GM12878 (cell line): ENCODE results near the gene WDSUB1. TPM values are rescaled to one million over a fixed set of nuclear protein-coding genes. Genes with fewer than 3 reads are reported as not detected.

ENCODE experiments used
- ATAC-seq: fragments of 200-7000 bp; cut with Tn5 transposase; 3 replicates; pipeline ENCODE4 v1.9.1; 2020; ENCODE audit warnings: mild to moderate bottlenecking, moderate library complexity
- BruUV-seq: library from RNA; stranded (reverse); fragments of 400-500 nt; replicated peaks from 2 replicates; lab custom pipeline; 2021; lab: Mats Ljungman, UMichigan
- CTCF ChIA-PET: fragments of 300-600 bp; sonication (Branson Sonifier 250); formaldehyde crosslinking; extraction: SDS; loops from one replicate; lab custom pipeline; 2021; ENCODE audit warnings: inconsistent platforms; lab: Yijun Ruan, JAX
- POLR2A ChIA-PET: fragments of 350-600 bp; formaldehyde crosslinking; extraction: SDS; loops from one replicate; lab custom pipeline; 2021; ENCODE audit warnings: inconsistent platforms; lab: Charles Lee
- RAD21 ChIA-PET: fragments of 300-600 bp; sonication (Branson Sonifier 250); formaldehyde crosslinking; loops from one replicate; lab custom pipeline; 2023; ENCODE audit warnings: antibody characterized with exemption; ENCODE audit not compliant: unreplicated experiment; lab: Charles Lee
- SMC1A ChIA-PET: fragments of 300-600 bp; sonication (Branson Sonifier 250); formaldehyde crosslinking; loops from one replicate; lab custom pipeline; 2023; ENCODE audit not compliant: unreplicated experiment, uncharacterized antibody; lab: Charles Lee
- DNase-seq: peaks from one replicate; pipeline ENCODE4 v3.0.0-alpha.2; 2011; ENCODE audit warnings: low read depth, low spot score
- FAIRE-seq: peaks from 3 replicates; lab custom pipeline; 2011; peaks lifted over from hg19 to GRCh38; lab: Jason Lieb, UNC
- H2AFZ ChIP-seq: 2 replicates; pipeline ENCODE4 v1.6.0; 2011; ENCODE audit warnings: low read depth, low read length, control low read depth; ENCODE audit not compliant: control insufficient read depth
- H3K27ac ChIP-seq: 2 replicates; pipeline ENCODE4 v1.5.1; 2011; ENCODE audit warnings: control low read depth; ENCODE audit not compliant: control insufficient read depth, insufficient read depth
- H3K27me3 ChIP-seq, 2 experiments: replicated peaks in 1 of 2; 2 replicates each; pipeline versions ENCODE4 v1.6.0 to v1.6.1; 2011; ENCODE audit warnings: low read length in 1 of 2; ENCODE audit not compliant: control insufficient read depth in 2 of 2, insufficient read depth in 2 of 2
- H3K36me3 ChIP-seq, 2 experiments: 2 replicates each; pipeline ENCODE4 v1.5.1; 2011; ENCODE audit warnings: low read length in 1 of 2; ENCODE audit not compliant: control insufficient read depth in 2 of 2, insufficient read depth in 2 of 2
- H3K4me1 ChIP-seq: 2 replicates; pipeline ENCODE4 v1.6.1; 2011; ENCODE audit warnings: mild to moderate bottlenecking, low read length, moderate library complexity, mixed read lengths; ENCODE audit not compliant: control insufficient read depth, insufficient read depth
- H3K4me2 ChIP-seq: 2 replicates; pipeline ENCODE4 v1.6.0; 2011; ENCODE audit warnings: control low read depth; ENCODE audit not compliant: control insufficient read depth, insufficient read depth
- H3K4me3 ChIP-seq: fragments of 200-600 bp; sonication (generic); 2 replicates; pipeline ENCODE4 v1.5.1; 2016
- H3K79me2 ChIP-seq: 2 replicates; pipeline ENCODE4 v1.6.0; 2011; ENCODE audit warnings: low read length; ENCODE audit not compliant: control insufficient read depth, insufficient read depth
- H3K9ac ChIP-seq: 2 replicates; pipeline ENCODE4 v1.8.0; 2011; ENCODE audit warnings: low read length, control low read depth, mixed read lengths; ENCODE audit not compliant: control insufficient read depth, insufficient read depth
- H3K9me3 ChIP-seq: replicated peaks from 3 replicates; pipeline ENCODE4 v1.5.1; 2011; ENCODE audit warnings: mild to moderate bottlenecking, low read length; ENCODE audit not compliant: control insufficient read depth, insufficient read depth
- H4K20me1 ChIP-seq: 2 replicates; pipeline ENCODE4 v1.6.0; 2011; ENCODE audit not compliant: control insufficient read depth, insufficient read depth
- MXI1 ChIP-seq: fragments of 150-350 bp; IDR thresholded peaks from 2 replicates; pipeline ENCODE4 v1.6.1; 2011; ENCODE audit warnings: low read depth, mild to moderate bottlenecking, inconsistent platforms, low read length, improper control_type of control experiment
- SIX5 ChIP-seq: IDR thresholded peaks from 2 replicates; pipeline ENCODE4 v1.6.1; 2011; ENCODE audit warnings: mild to moderate bottlenecking, low read depth, low read length, moderate library complexity; ENCODE audit not compliant: severe bottlenecking
- WGBS: methylation state at CpG from one replicate; pipeline ENCODE4 v1.1.6; 2016; ENCODE audit warnings: low lambda C conversion rate; ENCODE audit not compliant: insufficient replicate concordance, insufficient coverage; ENCODE audit errors: missing lambda C conversion rate; 5-methylcytosine and 5-hydroxymethylcytosine counted together
- in situ Hi-C: fragments of 300-500 bp; cut with MboI; formaldehyde crosslinking; loops from 9 replicates; pipeline ENCODE4 v1.14.3; 2018; ENCODE audit warnings: mixed read lengths
- intact Hi-C: fragments of 100-400 bp; cut with micrococcal nuclease; formaldehyde crosslinking; loops from one replicate; pipeline ENCODE4 v1.14.2; 2022; ENCODE audit not compliant: unreplicated experiment
- polyA plus RNA-seq, 11 experiments: library from polyadenylated mRNA; depleted of rRNA in 4 of 11; unstranded in 6 of 11; stranded (reverse) in 5 of 11; fragments of >200 nt; fragmentation: Nextera tagmentation in 4 of 11; fragmentation: Illumina TruSeq in 1 of 11; extraction: Ambion mirVana in 4 of 11; extraction: Trizol in 1 of 11; gene quantifications; 1 replicate in 1 of 11; 2 replicates in 10 of 11; pipeline versions ENCODE4 v1.2.1 to v1.2.3, GENCODE V29; 2011 to 2016; ENCODE audit warnings: inconsistent platforms in 2 of 11, missing spikeins in 2 of 11, low read depth in 1 of 11
- total RNA-seq, 4 experiments: library from RNA; depleted of rRNA in 3 of 4; stranded (reverse); fragments of >200 nt in 3 of 4; fragmentation: Illumina TruSeq in 1 of 4; extraction: Trizol in 1 of 4; gene quantifications; 2 replicates each; pipeline versions ENCODE4 v1.2.1 to v1.2.3, GENCODE V29; 2013 to 2021
- TF ChIP-seq, protein P1 (sequence below): fragments of 150-350 bp; IDR thresholded peaks from 2 replicates; pipeline ENCODE4 v1.6.1; 2014; ENCODE audit warnings: mild to moderate bottlenecking, low read depth, low read length
- TF ChIP-seq, protein P2 (sequence below): fragments of 450-650 bp; IDR thresholded peaks from 2 replicates; pipeline ENCODE4 v1.6.1; 2017; ENCODE audit warnings: mild to moderate bottlenecking, low read depth, inconsistent platforms; ENCODE audit not compliant: poor library complexity, severe bottlenecking

Gene WDSUB1
- total and polyA plus RNA-seq, 10 of the 15 experiments (the other 5 are each of a cell fraction or from before 2014, with no cell fraction given): 4.4 to 12.7 (median 7.6) TPM

DNA sequence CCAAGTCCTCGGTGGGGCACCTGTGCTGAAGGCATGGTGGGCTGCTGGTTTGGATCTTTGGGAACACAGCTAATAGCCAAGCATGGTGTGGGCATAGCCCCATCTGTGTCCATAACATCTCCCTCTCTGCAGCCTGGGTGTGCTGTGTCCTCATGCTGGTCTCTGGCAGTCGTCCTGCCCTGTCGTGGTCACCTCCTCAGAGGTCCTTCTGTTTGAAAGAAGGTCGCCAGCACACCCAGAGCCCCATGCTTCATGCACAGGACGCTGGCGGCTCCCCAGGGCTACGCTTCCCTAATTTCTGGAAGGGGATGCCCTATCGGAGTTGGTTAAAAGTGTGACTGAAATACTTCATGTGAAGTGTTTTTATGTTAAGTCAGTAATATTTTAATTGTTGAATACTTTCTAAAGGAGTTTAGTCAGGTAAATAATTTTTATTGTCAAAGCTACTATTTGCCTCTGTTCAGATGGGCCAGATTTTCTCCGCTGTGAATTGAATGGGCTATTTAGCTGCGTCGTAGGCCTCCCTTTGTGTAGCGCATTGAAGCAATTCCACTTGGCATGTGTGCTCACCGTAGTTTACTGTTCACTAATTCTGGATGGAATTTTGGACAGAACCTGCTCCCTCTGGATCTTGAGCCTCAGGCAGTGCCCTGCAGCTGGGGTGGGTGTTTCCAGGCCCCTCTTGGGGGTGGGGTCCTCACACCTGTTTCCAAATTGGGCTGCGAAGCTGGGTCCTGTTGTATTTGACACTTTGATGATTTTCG, 81.9 kb downstream of the WDSUB1 start (continued):
- TF ChIP-seq, protein P1, sequence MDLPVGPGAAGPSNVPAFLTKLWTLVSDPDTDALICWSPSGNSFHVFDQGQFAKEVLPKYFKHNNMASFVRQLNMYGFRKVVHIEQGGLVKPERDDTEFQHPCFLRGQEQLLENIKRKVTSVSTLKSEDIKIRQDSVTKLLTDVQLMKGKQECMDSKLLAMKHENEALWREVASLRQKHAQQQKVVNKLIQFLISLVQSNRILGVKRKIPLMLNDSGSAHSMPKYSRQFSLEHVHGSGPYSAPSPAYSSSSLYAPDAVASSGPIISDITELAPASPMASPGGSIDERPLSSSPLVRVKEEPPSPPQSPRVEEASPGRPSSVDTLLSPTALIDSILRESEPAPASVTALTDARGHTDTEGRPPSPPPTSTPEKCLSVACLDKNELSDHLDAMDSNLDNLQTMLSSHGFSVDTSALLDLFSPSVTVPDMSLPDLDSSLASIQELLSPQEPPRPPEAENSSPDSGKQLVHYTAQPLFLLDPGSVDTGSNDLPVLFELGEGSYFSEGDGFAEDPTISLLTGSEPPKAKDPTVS: no peak
- no peak for TF ChIP-seq SIX5

DNA sequence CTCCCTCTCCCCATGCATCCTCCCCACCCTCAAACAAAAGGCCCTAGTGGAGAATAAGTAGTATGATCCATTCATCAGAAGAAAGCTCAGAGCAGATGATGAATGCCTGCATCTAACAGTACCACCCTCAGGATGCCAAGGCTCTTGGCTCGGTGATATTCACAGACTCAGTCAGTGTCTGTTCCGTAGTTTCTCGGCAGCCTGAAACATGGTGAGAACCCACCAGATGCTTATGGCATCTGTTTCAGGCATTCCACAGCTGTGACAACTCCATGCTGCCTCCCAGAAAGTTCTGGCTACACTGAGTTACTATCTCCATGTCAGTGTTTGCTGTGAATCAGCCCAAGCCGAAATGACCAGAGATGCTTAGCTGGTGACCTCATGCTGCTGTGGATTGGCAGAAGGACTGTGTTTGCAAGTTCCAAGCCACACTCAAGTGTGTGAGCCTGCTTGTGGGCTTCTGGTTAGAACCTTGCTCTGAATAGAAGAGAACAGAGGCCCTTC, 83.9 kb downstream of the WDSUB1 start:
- FAIRE-seq: no peak
- H3K27ac ChIP-seq: no peak overlapping the region
- H2AFZ ChIP-seq: no peak overlapping the region
- no peak for ATAC-seq
- H3K79me2 ChIP-seq: no peaks in the 10 kb centered on the region
- no TSS peak for BruUV-seq
- in situ Hi-C loops (no loop called here), intact Hi-C loops (loop anchor here (5.0 to 10.0 kb wide), 2 partner anchors 55 to 512 kb away; partner anchors contain the start of gene MARCHF7)
- no peak overlapping the region for H3K4me3 ChIP-seq
- ChIA-PET CTCF (interaction anchor here (1.4 kb wide), 1 partner anchor 84 kb away, joined by 3 read pairs; no protein-coding TSS in a partner anchor), SMC1A (interaction anchor here (0.7 to 2.5 kb wide), 2 partner anchors 35 to 47 kb away, joined by 3 to 12 read pairs; no protein-coding TSS in a partner anchor), POLR2A (no interaction called here), RAD21 (interaction anchor here (0.6 to 1.5 kb wide), 3 partner anchors 16 to 765 kb away, joined by 3 to 4 read pairs (median 4); no protein-coding TSS in a partner anchor)
- H3K4me2 ChIP-seq: no peak overlapping the region
- H3K4me1 ChIP-seq: peaks cover 13% of the 10 kb centered on the region
- H4K20me1 ChIP-seq: no peaks in the 10 kb centered on the region
- no peaks in the 10 kb centered on the region for H3K36me3 ChIP-seq
- H3K9ac ChIP-seq: no peak overlapping the region
- no peak for DNase-seq
- 100% methylated on average over 4 of the region's 4 CpGs for WGBS
- TF ChIP-seq, protein P2, sequence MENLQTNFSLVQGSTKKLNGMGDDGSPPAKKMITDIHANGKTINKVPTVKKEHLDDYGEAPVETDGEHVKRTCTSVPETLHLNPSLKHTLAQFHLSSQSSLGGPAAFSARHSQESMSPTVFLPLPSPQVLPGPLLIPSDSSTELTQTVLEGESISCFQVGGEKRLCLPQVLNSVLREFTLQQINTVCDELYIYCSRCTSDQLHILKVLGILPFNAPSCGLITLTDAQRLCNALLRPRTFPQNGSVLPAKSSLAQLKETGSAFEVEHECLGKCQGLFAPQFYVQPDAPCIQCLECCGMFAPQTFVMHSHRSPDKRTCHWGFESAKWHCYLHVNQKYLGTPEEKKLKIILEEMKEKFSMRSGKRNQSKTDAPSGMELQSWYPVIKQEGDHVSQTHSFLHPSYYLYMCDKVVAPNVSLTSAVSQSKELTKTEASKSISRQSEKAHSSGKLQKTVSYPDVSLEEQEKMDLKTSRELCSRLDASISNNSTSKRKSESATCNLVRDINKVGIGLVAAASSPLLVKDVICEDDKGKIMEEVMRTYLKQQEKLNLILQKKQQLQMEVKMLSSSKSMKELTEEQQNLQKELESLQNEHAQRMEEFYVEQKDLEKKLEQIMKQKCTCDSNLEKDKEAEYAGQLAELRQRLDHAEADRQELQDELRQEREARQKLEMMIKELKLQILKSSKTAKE: no peak
- TF ChIP-seq MXI1: no peak
- no peaks in the 10 kb centered on the region for H3K9me3 ChIP-seq
- H3K27me3 ChIP-seq: no peaks in the 10 kb centered on the region
